IMR-90 (cell line): Measurements from ENCODE around the gene ASB11.
"Not testable (repeated sequence)": the region's sequence is repeated elsewhere in the genome, so short reads cannot be mapped to it uniquely, and the experiment has no call there.

Experiments
- BHLHE40 ChIP-seq: fragments of 150-350 bp; IDR thresholded peaks from 2 replicates; pipeline ENCODE4 v1.6.1; 2016; ENCODE audit warnings: mild to moderate bottlenecking, low read depth, low read length
- CEBPB ChIP-seq: IDR thresholded peaks from 2 replicates; pipeline ENCODE4 v1.6.1; 2012; ENCODE audit warnings: low read depth, low read length, improper control_type of control experiment
- CHD1 ChIP-seq: IDR thresholded peaks from 2 replicates; pipeline ENCODE4 v1.6.1; 2012; ENCODE audit warnings: low read depth, low read length, improper control_type of control experiment
- CTCF ChIP-seq: conservative IDR thresholded peaks from 2 replicates; pipeline ENCODE4 v1.5.1; 2012; ENCODE audit warnings: mild to moderate bottlenecking, low read depth, low read length, improper control_type of control experiment
- ELK1 ChIP-seq: fragments of 150-350 bp; IDR thresholded peaks from 2 replicates; pipeline ENCODE4 v1.6.1; 2016; ENCODE audit warnings: low read depth, mild to moderate bottlenecking, low read length, moderate library complexity, borderline replicate concordance
- FOS ChIP-seq: fragments of 150-350 bp; IDR thresholded peaks from 2 replicates; pipeline ENCODE4 v1.6.1; 2016; ENCODE audit warnings: low read depth, low read length
- NFE2L2 ChIP-seq: fragments of 150-350 bp; IDR thresholded peaks from 2 replicates; pipeline ENCODE4 v1.6.1; 2016; ENCODE audit warnings: low read depth, mild to moderate bottlenecking, low read length
- POLR2A ChIP-seq: IDR thresholded peaks from 2 replicates; pipeline ENCODE4 v1.6.1; 2012; ENCODE audit warnings: mild to moderate bottlenecking, low read depth, low read length
- RAD21 ChIP-seq: IDR thresholded peaks from 2 replicates; pipeline ENCODE4 v1.6.1; 2012; ENCODE audit warnings: low read length, improper control_type of control experiment
- RCOR1 ChIP-seq: IDR thresholded peaks from 2 replicates; pipeline ENCODE4 v1.6.1; 2012; ENCODE audit warnings: mild to moderate bottlenecking, low read length, improper control_type of control experiment; ENCODE audit not compliant: insufficient replicate concordance
- RFX5 ChIP-seq: IDR thresholded peaks from 2 replicates; pipeline ENCODE4 v1.8.0; 2012; ENCODE audit warnings: low read depth, mild to moderate bottlenecking, low read length, moderate library complexity
- SMC3 ChIP-seq: fragments of 150-350 bp; IDR thresholded peaks from 2 replicates; pipeline ENCODE4 v1.6.1; 2016; ENCODE audit warnings: low read depth, mild to moderate bottlenecking, antibody characterized with exemption, low read length, moderate library complexity
- USF2 ChIP-seq: fragments of 150-350 bp; IDR thresholded peaks from 2 replicates; pipeline ENCODE4 v1.6.1; 2017; ENCODE audit warnings: mild to moderate bottlenecking, antibody characterized with exemption, low read length, low read depth

GRCh38 chrX:15273275-15273674 lies 42.2 kb downstream of the ASB11 start:
- not testable (repeated sequence) for TF ChIP-seq CTCF, CEBPB, POLR2A, BHLHE40, SMC3, RCOR1, NFE2L2, RFX5, RAD21, CHD1, USF2, FOS, ELK1
